22Rv1 (cell line): Measurements from ENCODE around the gene USF3.

Experiments
- CTCF ChIP-seq: fragments of 450-650 bp; IDR thresholded peaks from 2 replicates; pipeline ENCODE4 v1.5.1; 2017; ENCODE audit warnings: mild to moderate bottlenecking
- ZFX ChIP-seq: fragments of 450-650 bp; IDR thresholded peaks from 2 replicates; pipeline ENCODE4 v1.6.1; 2017; ENCODE audit warnings: antibody characterized with exemption, borderline replicate concordance

- no peak for TF ChIP-seq CTCF
- no peak for TF ChIP-seq ZFX
Measured at GRCh38 chr3:113721636-113722035, 25.2 kb upstream of the USF3 start.
